GM18517 (cell line): ENCODE measurements around the gene HOXB5.

ENCODE experiments used
- ATAC-seq: cut with Tn5 transposase; IDR thresholded peaks from one replicate; pipeline ENCODE4 v1.9.1; 2021; ENCODE audit warnings: mild to moderate bottlenecking, moderate library complexity; ENCODE audit not compliant: unreplicated experiment

HOXB5 gene

DNA sequence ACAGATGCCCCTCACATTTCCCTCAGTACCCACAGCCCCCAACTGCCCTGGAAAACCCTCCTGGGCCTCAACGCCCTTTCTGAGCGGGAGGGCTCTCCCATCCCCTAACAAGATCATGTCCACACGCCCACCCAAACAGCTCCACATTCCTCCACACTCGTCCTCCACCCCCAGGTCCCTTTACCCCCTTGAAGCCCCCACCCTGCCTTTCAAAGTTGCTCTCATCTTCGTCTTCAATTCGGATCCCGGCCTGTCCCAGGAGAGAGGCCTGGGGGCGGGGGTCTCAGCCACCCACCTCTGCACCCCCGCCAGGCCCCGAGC lies 29.8 kb downstream of the HOXB5 start:
- ATAC-seq, result no peak

GRCh38 chr17:48563385-48563838 lies 30.2 kb downstream of the HOXB5 start:
- ATAC-seq, result no peak

DNA sequence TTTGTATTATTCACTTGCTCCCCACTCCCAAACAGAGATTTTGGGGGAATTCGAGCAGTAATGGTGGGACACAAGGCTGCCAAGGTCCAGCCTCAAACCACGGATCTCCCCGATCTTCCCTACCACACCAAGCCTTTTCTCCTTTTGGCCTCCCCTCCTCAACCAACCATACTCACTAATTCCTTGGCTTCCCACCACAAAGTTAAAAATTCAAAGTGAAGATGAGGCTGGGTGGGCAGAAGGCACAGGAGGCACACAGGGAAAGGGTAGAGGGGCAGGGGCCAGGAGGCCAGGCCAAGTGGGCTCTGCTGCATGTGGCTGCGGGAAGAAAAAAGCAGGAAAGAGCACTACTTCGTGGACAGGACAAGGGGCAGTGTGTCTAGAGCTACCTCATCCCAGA lies 30.6 kb downstream of the HOXB5 start:
- no peak for ATAC-seq

- peak; percentile 64 for ATAC-seq
Measured at GRCh38 chr17:48561884-48562810, 31.4 kb downstream of the HOXB5 start.

DNA sequence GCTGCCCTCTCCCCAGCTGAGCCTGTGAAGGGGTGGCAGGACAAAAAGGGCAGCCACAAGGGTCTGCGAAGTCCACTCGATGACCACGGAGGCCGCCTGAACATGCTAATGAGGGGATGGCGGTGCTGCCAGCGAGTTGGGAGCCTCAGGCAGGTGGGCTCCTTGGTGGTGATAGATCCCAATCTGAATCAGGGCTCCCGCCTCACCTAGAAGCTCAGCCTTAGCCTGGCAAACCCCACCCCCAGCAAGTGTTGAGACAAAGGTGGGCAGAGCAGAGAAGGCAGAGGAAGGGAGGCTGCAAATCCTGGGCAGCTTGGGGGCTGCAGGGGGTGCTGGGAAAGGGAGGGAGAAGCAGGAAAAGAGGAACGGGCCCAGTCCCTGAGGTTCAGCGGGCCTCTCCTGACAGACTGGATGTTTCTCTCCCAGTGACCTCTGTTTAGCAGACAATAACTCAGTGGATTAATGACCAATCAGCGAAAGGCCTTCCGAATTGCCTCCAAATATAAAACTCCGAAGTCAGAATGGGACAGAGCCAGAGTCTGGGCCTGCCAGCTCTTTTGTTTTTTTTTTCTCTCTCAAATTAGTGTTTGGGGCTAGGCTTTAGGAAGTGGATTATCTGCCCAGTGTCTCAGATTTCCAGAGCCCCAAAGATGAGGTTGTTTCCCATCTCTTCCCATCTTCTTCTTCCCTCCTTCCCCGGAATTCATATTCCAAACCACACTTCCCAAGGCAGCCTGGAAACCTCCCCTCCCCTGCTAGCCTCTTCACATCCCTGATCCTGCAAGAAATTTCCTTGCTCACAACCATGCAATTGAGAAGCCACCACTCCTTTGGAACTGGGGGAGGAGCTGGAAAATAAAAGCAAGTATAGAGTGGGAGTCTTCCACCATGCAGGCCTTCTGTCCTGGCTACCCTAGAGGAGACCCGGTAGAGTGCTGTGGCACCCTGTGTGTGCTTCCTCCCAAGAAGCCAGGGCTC lies 33.5 kb downstream of the HOXB5 start:
- no peak for ATAC-seq

DNA sequence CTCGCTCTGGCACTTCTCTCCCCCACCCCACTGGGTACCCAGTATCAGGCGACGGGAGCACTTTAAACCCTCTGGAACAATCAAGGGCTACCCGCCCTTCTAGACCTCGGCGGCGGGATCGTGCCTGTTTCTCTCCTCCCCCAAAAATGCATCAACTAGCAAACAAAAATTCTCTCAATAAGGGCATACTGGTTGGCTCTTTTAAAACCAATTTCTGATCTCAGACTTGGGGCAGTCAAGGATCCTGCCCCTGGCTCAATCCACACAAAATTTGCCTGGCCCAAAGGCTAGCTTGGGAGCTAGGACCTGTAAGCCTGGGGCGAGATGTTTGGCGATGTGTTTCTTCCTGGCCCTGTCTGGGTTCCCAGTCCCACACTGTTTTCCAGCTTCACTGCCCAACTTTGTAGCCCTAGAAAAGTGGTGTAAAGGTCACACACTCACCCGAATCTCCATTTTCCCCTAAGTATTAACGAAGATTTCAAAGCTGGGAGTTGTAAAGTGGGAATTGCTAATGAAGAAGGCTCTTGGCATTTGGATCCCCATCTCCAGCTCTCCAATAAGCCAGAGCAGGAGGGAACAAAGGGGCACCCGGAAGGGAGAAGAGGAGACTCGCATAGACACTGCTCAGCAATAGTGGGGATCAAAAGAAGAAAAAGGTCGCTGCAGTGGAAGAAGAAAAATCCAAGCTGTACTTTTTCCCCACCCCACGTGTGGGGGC lies 34.3 kb downstream of the HOXB5 start:
- ATAC-seq, result no peak

GRCh38 chr17:48558831-48559121 lies 34.8 kb downstream of the HOXB5 start:
- ATAC-seq, result no peak

DNA sequence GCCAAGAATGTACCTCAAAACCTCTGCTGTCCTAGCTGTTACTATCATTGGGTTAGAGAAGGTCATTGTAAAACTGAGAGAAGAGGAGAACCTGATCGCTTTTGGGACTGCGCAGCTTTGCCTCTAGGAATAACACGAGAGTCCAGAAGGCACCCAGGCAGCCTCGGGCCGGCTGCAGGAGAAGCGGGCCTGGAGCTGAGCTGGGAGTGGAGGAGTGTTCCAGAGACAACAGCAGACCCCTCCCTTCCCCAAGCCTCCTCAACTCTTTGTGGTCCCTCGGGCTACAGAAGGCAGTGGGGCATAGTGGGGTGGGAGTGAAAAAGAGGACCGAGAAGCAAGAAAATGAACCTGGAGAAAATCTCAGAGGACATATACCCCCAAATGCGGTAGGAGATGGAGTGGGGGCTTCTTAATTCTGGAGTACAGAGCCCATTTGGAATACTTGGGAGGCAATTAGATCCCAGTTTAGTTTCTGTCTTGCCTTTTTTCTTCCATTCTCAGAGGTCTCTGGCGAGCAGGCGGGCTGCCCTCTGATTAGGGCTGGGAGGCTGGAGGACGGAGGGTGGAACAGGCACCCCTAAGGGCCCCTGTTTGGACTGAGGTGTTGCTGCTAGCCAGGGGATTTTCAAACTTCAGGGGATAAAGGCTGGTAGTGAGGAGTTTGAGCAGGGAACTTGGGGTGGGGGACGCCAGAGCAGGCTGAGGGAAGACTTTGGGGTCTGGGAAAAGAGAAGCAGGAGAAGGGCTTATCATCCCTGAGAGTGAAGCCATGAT lies 35.3 kb downstream of the HOXB5 start:
- no peak for ATAC-seq

DNA sequence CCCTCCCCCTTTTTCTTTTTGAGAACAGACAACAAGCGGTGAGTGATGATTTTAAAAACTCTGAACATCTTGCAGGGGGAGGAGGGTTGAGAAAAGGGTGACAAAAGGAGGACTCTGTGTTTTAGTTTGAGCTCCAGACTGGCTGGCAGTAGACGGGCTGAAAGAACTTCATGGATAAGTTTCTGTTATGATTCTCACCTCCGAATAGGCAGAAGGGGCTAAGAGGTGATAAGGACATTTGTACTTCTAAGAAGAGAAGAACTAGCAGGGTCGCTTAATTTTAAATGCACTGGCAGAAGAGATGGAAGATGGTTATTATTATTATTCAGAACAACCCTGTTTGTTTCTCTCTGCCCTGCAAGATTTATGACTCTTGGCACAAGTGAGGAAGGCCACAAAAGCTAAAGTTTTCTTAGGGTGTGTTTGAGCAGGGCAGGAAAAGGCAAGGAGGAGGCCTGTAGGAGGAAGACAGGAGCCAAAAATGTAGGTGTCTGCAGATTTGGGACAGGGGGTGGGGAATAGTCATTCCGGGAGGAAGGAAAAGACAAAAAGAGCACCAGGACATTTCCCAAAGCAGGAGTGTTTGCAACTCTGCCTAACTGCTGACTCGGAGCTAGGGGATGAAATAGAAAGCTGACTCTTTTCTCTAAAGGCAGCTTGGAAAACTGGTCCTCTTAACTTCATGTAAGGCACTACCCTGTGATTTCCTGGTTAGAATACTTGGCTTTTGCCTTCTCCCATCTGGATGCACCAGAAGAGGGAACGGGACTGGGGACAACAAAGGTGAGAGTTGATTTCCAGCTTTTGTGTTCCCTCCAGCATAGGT lies 36.8 kb downstream of the HOXB5 start:
- no peak for ATAC-seq

GRCh38 chr17:48556229-48556575 lies 37.4 kb downstream of the HOXB5 start:
- ATAC-seq, result no peak

GRCh38 chr17:48555258-48556228 lies 38.0 kb downstream of the HOXB5 start:
- ATAC-seq, result no peak

- ATAC-seq, result no peak
Measured at GRCh38 chr17:48554412-48555257, 38.9 kb downstream of the HOXB5 start.

- ATAC-seq, result no peak
Measured at GRCh38 chr17:48553826-48554225, 39.8 kb downstream of the HOXB5 start.

- ATAC-seq, result no peak
Measured at GRCh38 chr17:48553190-48553547, 40.4 kb downstream of the HOXB5 start.

DNA sequence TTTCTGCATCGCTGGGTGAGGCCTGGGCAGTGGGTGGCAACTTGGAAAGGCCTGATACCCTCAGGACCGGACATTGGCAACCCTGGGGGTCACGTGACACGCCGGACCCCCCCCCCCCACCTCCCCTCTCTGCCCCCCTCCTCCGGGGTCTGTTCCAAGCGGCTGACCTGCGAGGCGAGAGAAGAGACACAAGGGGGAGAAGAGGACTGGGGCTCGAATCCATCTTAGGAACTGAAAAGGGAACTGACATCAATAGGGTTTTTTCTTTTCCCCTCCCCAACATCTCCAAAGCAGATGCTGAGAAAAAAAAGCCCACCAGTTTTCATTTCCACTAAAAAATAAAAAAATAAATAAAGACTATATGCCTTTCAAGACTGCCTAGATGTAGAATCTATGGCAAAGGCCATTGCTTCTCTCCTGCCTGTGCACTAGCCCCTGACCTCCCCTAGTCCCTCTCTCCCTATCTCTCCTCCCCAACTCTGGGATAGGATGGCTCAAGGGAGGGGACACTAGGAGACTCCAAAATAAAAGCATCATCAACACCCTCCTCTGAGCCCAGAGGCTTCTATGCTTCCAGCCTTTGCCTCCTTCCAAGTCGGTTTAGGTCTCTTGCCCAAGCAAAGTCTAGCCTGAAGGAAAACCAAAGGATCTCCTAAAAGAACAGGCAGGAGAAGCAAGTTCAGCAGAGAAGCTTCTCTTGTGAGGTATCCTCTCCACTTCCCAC lies 41.0 kb downstream of the HOXB5 start:
- no peak for ATAC-seq

GRCh38 chr17:48551596-48552465 lies 41.7 kb downstream of the HOXB5 start:
- ATAC-seq, result no peak
